ENCODE results near the gene HELZ2. TPM values are rescaled to one million over a fixed set of nuclear protein-coding genes. Genes with fewer than 3 reads are reported as not detected.

HELZ2 gene
- total and polyA plus RNA-seq, 9 donors = 1.8 to 19.6 (median 13.0) TPM

DNA sequence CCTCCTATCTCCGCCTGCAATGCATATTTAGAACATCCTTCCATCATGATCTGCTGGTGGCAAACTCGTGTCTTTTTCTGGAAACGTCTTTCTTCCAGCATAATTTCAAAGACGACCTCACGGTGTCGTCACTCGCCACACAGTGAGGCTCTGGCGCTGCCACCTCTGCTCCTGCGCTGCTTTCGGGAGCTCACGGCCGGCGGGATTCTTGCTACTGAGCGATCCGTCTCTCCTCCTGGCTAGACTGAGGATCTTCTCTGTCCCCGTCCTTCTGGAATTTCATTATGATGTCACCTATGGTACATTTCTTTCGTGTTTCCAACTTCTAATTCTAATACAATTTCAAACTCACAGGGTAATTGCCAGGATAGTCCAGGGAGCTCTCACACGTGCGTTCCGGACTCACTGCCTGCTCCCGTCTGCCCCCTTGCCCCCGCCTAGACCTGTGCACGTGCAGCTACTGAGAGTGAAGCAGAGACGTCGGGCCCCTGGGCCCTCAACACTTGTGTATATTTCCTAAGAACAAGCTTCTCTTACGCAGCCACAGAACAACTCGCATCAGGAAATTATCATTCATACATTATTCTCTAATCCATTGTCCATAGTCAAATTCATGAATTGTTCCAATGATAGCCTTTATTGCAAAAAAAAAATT is 25.5 kb upstream of the HELZ2 start:
- Histone ChIP-seq H3K4me1 (ENCODE audit: insufficient read depth) (no peaks in the 10 kb centered on the region), H3K4me3 (no peak overlapping the region), H3K27me3 (no peaks in the 10 kb centered on the region), H3K36me3 (no peaks in the 10 kb centered on the region), H3K27ac (no peak overlapping the region), H3K9me3 (no peaks in the 10 kb centered on the region)
- WGBS, 3 donors = 89 to 94% (median 93%) methylated on average over 27 of the region's 27 CpGs
- DNase-seq = no peak
- intact Hi-C loops (cut with DNase I) = no loop called here
- no peak for TF ChIP-seq POLR2A (IDR thresholded peaks at IDR 0.05)
- no peak for TF ChIP-seq EP300 (IDR thresholded peaks at IDR 0.05)

DNA sequence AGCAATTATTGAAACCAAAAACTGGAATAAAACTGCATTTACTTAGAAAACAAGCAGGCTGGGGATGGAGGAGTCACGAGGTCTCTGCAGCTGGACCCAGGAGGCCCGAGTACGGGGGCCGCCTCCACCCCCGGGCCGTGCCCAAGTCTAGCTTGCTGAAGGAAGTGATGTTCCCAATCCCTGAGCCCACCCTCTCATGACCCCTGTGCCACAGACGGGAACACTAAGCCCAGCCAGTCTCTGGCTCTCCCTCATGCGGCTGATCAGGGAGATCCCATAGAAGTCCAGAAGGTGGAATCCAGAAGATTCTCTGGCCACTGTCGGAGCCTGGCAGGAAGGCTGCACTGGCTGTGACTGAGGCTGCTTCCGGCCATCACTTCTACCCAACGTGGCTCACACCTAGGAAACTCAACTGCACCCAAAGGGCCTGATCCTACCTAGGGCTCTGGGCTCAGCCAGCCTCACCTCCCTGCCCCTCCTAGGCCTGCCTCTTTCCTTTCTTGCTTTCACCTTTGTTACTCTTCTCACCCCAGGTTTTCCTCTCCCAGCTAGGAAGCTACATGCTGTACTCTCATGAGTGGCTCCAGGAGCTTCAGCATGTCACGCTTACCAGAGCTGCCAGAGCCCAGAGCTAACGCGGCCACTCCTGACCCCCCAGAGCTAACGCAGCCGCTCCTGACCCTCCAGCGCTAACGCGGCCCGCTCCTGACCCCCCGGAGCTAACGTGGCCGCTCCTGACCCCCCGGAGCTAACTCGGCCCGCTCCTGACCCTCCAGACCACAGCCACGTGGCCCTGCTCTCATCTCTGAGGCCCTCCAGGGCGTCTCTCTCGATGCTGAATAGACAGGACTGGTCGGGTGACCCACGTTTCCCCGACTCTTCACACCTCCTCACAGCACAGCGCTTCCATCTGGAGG is 24.7 kb upstream of the HELZ2 start:
- H3K9me3 ChIP-seq = no peaks in the 10 kb centered on the region
- no peaks in the 10 kb centered on the region for H3K4me1 ChIP-seq (ENCODE audit: insufficient read depth)
- no peak overlapping the region for H3K4me3 ChIP-seq
- intact Hi-C loops (cut with DNase I) = no loop called here
- no peaks in the 10 kb centered on the region for H3K36me3 ChIP-seq
- DNase-seq = no peak
- H3K27ac ChIP-seq = no peak overlapping the region
- WGBS, 3 donors = 82 to 88% (median 85%) methylated on average over 33 of the region's 33 CpGs
- no peak for TF ChIP-seq POLR2A (IDR thresholded peaks at IDR 0.05)
- TF ChIP-seq, protein P1, sequence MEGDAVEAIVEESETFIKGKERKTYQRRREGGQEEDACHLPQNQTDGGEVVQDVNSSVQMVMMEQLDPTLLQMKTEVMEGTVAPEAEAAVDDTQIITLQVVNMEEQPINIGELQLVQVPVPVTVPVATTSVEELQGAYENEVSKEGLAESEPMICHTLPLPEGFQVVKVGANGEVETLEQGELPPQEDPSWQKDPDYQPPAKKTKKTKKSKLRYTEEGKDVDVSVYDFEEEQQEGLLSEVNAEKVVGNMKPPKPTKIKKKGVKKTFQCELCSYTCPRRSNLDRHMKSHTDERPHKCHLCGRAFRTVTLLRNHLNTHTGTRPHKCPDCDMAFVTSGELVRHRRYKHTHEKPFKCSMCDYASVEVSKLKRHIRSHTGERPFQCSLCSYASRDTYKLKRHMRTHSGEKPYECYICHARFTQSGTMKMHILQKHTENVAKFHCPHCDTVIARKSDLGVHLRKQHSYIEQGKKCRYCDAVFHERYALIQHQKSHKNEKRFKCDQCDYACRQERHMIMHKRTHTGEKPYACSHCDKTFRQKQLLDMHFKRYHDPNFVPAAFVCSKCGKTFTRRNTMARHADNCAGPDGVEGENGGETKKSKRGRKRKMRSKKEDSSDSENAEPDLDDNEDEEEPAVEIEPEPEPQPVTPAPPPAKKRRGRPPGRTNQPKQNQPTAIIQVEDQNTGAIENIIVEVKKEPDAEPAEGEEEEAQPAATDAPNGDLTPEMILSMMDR (IDR thresholded peaks at IDR 0.05) = no peak
- TF ChIP-seq EP300 (IDR thresholded peaks at IDR 0.05) = no peak
- no peaks in the 10 kb centered on the region for H3K27me3 ChIP-seq

DNA sequence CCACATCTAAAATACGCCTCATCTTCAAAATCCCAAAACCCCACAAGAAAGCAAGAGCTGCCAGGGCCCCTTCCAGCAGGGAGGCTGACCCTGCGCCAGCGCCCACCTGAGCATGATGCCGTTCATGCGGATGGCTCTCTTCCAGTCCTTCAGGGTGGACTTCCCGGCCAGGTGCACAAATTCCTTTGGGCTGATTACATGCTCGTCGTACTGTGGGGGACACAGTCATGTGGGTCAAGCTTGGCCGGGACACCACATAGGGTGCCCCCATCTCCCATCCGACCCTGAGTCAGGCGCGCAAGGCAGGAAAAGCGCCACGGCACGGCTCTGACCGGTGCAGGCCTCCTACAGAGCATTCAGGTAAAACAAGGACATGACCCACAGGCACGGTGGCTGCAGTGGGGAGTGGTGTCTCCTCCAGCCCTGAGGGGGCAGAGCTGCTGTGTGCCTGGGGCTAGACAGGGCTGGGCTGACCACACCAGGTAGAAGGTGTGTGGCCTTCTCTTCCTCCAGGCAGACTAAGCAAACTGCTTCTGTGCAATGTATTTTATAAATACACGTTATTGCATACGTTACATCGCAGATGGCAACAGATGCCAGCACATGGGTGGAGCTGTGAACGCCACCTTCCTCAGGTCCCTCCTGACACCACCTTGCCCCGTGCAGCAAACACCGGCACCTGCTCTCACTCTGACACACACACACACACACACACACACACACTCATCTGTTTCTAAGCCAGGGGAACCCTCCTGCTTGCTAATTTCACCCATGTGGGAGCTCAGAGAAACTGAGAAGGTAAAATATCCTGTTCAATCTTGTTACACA is 23.8 kb upstream of the HELZ2 start:
- 83 to 88% (median 84%) methylated on average over 23 of the region's 23 CpGs for whole genome bisulfite sequencing, 3 donors
- no peak for DNase-seq
- H3K9me3 ChIP-seq = no peaks in the 10 kb centered on the region
- H3K4me1 ChIP-seq (ENCODE audit: insufficient read depth) = no peaks in the 10 kb centered on the region
- no peaks in the 10 kb centered on the region for H3K27me3 ChIP-seq
- intact Hi-C loops (cut with DNase I) = no loop called here
- H3K4me3 ChIP-seq = no peak overlapping the region
- no peaks in the 10 kb centered on the region for H3K36me3 ChIP-seq
- TF ChIP-seq EP300 (IDR thresholded peaks at IDR 0.05) = no peak
- no peak for TF ChIP-seq POLR2A (IDR thresholded peaks at IDR 0.05)
- TF ChIP-seq, protein P1 (IDR thresholded peaks at IDR 0.05) = no peak
- no peak overlapping the region for H3K27ac ChIP-seq

DNA sequence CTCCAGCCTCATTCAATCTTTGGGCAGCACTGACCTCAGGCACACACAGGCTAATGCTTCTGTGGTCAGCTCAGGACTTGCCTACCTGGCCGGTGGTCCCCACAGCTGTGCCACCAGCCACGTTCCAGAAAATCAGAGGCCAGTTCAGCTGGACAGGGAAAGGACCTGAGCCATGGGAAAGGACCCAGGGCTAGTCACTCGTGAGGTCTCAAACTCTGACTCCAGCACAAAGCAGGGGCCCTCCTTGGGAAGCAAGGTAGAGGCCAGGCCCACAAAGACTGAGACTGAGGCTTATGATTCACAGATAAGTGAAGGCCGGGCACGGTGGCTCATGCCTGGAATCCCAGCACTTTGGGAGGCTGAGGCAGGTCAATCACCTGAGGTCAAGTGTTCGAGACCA is 22.4 kb upstream of the HELZ2 start:
- no peak for DNase-seq
- WGBS, 3 donors = 89 to 92% (median 90%) methylated on average over 6 of the region's 6 CpGs
- intact Hi-C loops (cut with DNase I) = no loop called here
- H3K4me1 ChIP-seq (ENCODE audit: insufficient read depth) = no peaks in the 10 kb centered on the region
- no peak overlapping the region for H3K27ac ChIP-seq
- no peak overlapping the region for H3K4me3 ChIP-seq
- TF ChIP-seq EP300 (IDR thresholded peaks at IDR 0.05) (no peak), POLR2A (IDR thresholded peaks at IDR 0.05) (no peak)
- TF ChIP-seq, protein P1 (IDR thresholded peaks at IDR 0.05) = no peak
- no peaks in the 10 kb centered on the region for H3K27me3 ChIP-seq
- H3K9me3 ChIP-seq = no peaks in the 10 kb centered on the region
- H3K36me3 ChIP-seq = no peaks in the 10 kb centered on the region
